Measurements from ENCODE around the gene LAMC2.
"Not testable (repeated sequence)": the region's sequence is repeated elsewhere in the genome, so short reads cannot be mapped to it uniquely, and the experiment has no call there.

The LAMC2 gene

DNA sequence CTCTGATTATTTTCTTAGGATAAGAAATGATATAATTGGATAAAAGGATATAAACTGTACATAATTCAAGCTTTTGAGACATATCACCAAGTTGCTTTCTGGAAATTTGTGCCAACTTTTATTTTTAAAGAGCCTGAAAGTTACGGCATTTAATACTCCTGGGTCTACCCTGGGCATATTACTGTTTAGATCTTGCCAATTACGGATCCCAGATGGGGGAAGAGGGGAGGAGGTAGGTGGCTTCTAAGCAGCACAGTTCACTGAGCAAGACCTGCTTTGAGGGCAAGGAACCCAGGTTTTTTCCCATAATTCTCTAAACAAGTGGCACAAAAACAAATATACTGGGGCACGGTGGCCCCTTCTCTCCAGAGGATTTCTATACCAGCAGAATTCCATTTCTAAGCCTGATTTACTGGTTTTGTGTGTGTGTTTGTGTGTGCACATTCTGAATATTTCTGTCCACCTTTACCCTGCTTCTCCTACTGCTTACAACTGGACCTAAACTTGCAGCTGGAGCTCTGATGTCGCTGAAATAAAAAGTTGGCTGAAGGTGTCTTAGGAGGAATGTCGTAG, 76.7 kb downstream of the LAMC2 start:
- TF ChIP-seq, protein P1, sequence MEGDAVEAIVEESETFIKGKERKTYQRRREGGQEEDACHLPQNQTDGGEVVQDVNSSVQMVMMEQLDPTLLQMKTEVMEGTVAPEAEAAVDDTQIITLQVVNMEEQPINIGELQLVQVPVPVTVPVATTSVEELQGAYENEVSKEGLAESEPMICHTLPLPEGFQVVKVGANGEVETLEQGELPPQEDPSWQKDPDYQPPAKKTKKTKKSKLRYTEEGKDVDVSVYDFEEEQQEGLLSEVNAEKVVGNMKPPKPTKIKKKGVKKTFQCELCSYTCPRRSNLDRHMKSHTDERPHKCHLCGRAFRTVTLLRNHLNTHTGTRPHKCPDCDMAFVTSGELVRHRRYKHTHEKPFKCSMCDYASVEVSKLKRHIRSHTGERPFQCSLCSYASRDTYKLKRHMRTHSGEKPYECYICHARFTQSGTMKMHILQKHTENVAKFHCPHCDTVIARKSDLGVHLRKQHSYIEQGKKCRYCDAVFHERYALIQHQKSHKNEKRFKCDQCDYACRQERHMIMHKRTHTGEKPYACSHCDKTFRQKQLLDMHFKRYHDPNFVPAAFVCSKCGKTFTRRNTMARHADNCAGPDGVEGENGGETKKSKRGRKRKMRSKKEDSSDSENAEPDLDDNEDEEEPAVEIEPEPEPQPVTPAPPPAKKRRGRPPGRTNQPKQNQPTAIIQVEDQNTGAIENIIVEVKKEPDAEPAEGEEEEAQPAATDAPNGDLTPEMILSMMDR (conservative IDR thresholded peaks at IDR 0.05): no peak
- TF ChIP-seq ZFX (IDR thresholded peaks at IDR 0.05): no peak
- no peak overlapping the region for H3K27ac ChIP-seq

DNA sequence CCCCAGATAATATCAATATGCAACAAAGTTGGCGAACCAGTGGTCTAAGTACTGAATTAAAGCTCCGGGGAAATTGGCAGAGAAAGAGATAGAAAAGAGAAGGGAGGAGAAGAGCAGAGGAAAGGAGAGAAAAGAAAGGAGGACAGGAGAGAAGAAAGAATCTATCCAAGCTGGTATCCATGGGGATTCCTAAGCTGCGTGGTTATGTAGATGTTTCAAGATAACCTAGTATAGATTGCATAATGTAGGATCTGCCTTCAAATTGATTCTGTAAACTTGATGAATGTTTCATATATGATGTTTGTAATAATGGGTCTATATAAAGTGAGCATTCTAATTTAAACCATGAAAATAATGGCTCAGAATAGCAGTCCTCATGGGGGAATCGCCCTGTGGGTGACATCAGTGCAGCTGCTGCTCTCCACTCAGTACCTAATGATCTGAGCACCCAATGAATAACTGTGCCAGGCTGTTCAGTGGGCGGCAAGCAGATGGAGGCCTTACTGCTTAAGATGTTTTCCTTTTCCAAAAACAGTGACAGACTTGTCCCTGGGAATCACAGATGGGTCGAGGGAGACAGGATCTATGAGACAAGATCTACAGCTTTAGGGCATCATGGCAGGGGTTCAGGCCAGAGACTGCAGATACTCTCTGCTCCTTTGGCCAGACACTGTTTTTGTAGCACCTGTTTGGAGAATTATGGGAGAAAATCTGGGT, 78.0 kb downstream of the LAMC2 start:
- no peak for TF ChIP-seq ZFX (IDR thresholded peaks at IDR 0.05)
- TF ChIP-seq, protein P1 (conservative IDR thresholded peaks at IDR 0.05): no peak
- no peak overlapping the region for H3K27ac ChIP-seq

- TF ChIP-seq, protein P1 (conservative IDR thresholded peaks at IDR 0.05): no peak
- no peak for TF ChIP-seq ZFX (IDR thresholded peaks at IDR 0.05)
- H3K27ac ChIP-seq: no peak overlapping the region
Measured at GRCh38 chr1:183267646-183268431, 81.8 kb downstream of the LAMC2 start.

DNA sequence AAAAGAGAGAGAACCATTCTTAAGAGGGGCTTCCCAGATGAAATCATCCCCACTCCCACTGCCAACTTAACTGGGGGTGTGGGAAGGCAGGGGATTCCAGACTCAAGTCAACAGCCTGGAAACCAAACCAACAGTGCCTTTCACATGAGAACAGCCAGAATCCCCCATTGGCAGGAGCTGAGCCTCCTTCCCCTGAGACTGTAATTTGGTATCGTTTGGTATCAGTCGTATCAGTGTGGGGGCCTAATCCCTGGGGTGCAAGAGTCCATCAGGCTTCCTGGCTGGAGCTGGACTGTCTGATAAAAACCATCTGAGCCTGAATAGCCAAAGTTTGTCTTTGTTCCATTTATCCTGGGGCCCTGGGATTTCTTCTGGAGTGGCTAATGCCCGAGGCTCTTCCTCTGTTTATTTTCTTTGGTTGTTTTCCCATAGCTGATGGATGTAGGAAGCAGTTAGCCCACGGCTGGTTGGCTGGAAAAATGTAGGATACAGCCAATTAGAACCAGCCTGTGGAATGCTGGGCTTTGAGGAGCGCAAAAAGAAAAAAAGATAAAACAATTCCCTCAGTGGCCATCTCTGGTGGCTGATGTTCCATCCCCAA, 84.6 kb downstream of the LAMC2 start:
- TF ChIP-seq, protein P1 (conservative IDR thresholded peaks at IDR 0.05): no peak
- TF ChIP-seq ZFX (IDR thresholded peaks at IDR 0.05): no peak
- no peak overlapping the region for H3K27ac ChIP-seq

DNA sequence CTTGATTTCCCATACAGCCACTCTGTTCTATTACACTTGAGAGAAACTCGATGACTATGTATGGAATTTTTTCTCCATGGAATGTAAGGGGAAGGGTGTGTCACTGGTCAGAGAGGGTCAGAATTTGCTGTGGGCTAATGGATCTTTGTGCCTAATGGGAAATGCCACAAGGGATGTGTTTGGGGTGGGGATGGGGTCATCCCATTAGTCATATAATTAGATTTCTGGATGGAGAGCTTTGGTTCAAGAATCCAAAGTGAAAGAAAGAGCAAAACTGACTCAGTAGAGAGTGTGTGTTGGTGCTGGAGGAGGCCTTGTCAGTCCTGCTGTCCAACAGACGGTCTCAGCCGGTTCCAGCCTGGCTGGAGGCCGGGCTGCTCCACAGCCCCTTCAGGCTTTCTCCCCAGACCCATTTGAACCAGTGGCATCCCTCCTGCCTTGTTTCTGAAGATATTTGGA, 86.4 kb downstream of the LAMC2 start:
- no peak overlapping the region for H3K27ac ChIP-seq
- TF ChIP-seq, protein P1 (conservative IDR thresholded peaks at IDR 0.05): no peak
- no peak for TF ChIP-seq ZFX (IDR thresholded peaks at IDR 0.05)

- H3K27ac ChIP-seq: no peak overlapping the region
- no peak for TF ChIP-seq ZFX (IDR thresholded peaks at IDR 0.05)
Measured at GRCh38 chr1:183273300-183273699, 87.2 kb downstream of the LAMC2 start.

GRCh38 chr1:183273984-183274383, 87.9 kb downstream of the LAMC2 start:
- H3K27ac ChIP-seq: not testable (repeated sequence)

DNA sequence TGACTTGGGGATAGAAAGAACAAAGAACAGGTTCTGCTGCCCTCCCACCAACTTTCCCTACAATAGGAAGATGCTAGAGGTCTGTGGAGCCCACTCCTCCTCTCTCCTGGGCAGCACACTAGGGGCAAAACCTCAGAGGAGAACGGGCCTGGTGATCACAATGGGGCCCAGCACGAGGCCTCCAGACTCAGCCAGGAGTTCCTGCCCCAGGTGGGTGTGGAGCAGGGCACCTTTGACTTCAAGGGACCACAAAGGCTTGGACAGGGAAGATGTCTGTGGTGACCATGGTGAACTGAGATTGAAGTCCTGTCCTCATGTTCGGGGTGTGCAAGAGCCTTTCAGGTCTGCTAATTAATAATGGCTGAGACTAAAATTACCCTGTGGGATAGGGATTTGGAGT, 88.8 kb downstream of the LAMC2 start:
- TF ChIP-seq ZFX (IDR thresholded peaks at IDR 0.05): no peak
- TF ChIP-seq, protein P1 (conservative IDR thresholded peaks at IDR 0.05): no peak
- no peak overlapping the region for H3K27ac ChIP-seq
